HG03571 (cell line): ENCODE measurements around the gene RANGRF.

Source experiments
- ATAC-seq: cut with Tn5 transposase; IDR thresholded peaks from one replicate; pipeline ENCODE4 v1.9.1; 2021; ENCODE audit not compliant: unreplicated experiment

Gene RANGRF

GRCh38 chr17:8273884-8274444, 14.5 kb upstream of the RANGRF start:
- ATAC-seq = no peak

GRCh38 chr17:8274816-8275215, 13.7 kb upstream of the RANGRF start:
- no peak for ATAC-seq

GRCh38 chr17:8275421-8276290, 12.8 kb upstream of the RANGRF start:
- no peak for ATAC-seq

GRCh38 chr17:8277317-8277716, 11.2 kb upstream of the RANGRF start:
- no peak for ATAC-seq

GRCh38 chr17:8282345-8282744, 6.1 kb upstream of the RANGRF start:
- no peak for ATAC-seq

GRCh38 chr17:8283356-8283755, 5.1 kb upstream of the RANGRF start:
- no peak for ATAC-seq

GRCh38 chr17:8284126-8284525, 4.3 kb upstream of the RANGRF start:
- no peak for ATAC-seq

GRCh38 chr17:8285270-8286181, 2.9 kb upstream of the RANGRF start:
- ATAC-seq = no peak

GRCh38 chr17:8287651-8288335, 677 bp upstream of the RANGRF start:
- ATAC-seq = no peak

- ATAC-seq = no peak
These were observed 580 bp downstream of the RANGRF start for GRCh38 chr17:8289103-8289397.

GRCh38 chr17:8290043-8290442, 1.6 kb downstream of the RANGRF start:
- no peak for ATAC-seq

GRCh38 chr17:8292639-8293395, 4.3 kb downstream of the RANGRF start:
- ATAC-seq = no peak

- ATAC-seq = no peak
These were observed 5.9 kb downstream of the RANGRF start for GRCh38 chr17:8294361-8294760.

- ATAC-seq = no peak
These were observed 6.4 kb downstream of the RANGRF start for GRCh38 chr17:8294814-8295316.

GRCh38 chr17:8300226-8300625, 11.8 kb downstream of the RANGRF start:
- ATAC-seq = no peak

- ATAC-seq = no peak
These were observed 12.3 kb downstream of the RANGRF start for GRCh38 chr17:8300627-8301242.

- no peak for ATAC-seq
These were observed 22.2 kb downstream of the RANGRF start for GRCh38 chr17:8310601-8311123.

- ATAC-seq = no peak
These were observed 22.8 kb downstream of the RANGRF start for GRCh38 chr17:8311131-8311790.

- no peak for ATAC-seq
These were observed 23.8 kb downstream of the RANGRF start for GRCh38 chr17:8312251-8312650.
